HepG2 (cell line): Measurements from ENCODE around the gene CPNE1. TPM values are rescaled to one million over a fixed set of nuclear protein-coding genes. Genes with fewer than 3 reads are reported as not detected.
A peak's percentile ranks its signal among the peaks of the same experiment; 100 is the strongest.

Experiments used
- ATF3 ChIP-seq: sonication (generic); formaldehyde crosslinking; IDR thresholded peaks from 2 replicates; pipeline ENCODE4 v1.4.0; 2020; ENCODE audit warnings: missing genetic modification reagents
- EP300 ChIP-seq, 3 experiments: sonication (generic) in 1 of 3; formaldehyde crosslinking in 1 of 3; IDR thresholded peaks; 2 replicates each; pipeline versions ENCODE4 v1.5.1 to v1.6.1; 2011 to 2020; ENCODE audit warnings: low read depth in 2 of 3, low read length in 2 of 3, borderline replicate concordance in 1 of 3, improper control_type of control experiment in 1 of 3, mild to moderate bottlenecking in 1 of 3, missing genetic modification reagents in 1 of 3, moderate library complexity in 1 of 3
- FOXA3 ChIP-seq: IDR thresholded peaks from 2 replicates; pipeline ENCODE4 v1.6.1; 2016; ENCODE audit warnings: missing genetic modification reagents, missing compliant biosample characterization
- MAF1 ChIP-seq: sonication (generic); formaldehyde crosslinking; IDR thresholded peaks from 2 replicates; pipeline ENCODE4 v1.5.0; 2020; ENCODE audit warnings: missing genetic modification reagents, borderline replicate concordance
- MLXIP ChIP-seq: sonication (generic); formaldehyde crosslinking; IDR thresholded peaks from 2 replicates; pipeline ENCODE4 v1.9.0; 2021; ENCODE audit warnings: missing genetic modification reagents, borderline replicate concordance
- MXD1 ChIP-seq: sonication (generic); formaldehyde crosslinking; IDR thresholded peaks from 2 replicates; pipeline ENCODE4 v1.4.0; 2020; ENCODE audit warnings: mild to moderate bottlenecking, missing genetic modification reagents
- PCBP1 ChIP-seq: fragments of 200-400 bp; formaldehyde crosslinking; IDR thresholded peaks from 2 replicates; pipeline ENCODE4 v1.6.1; 2017; ENCODE audit warnings: mild to moderate bottlenecking, low read depth, low read length, borderline replicate concordance
- PHB2 ChIP-seq: fragments of 450-650 bp; IDR thresholded peaks from 2 replicates; pipeline ENCODE4 v1.6.1; 2018; ENCODE audit not compliant: partially characterized antibody
- RAD51 ChIP-seq: fragments of 450-650 bp; IDR thresholded peaks from 2 replicates; pipeline ENCODE4 v1.6.1; 2016; ENCODE audit warnings: borderline replicate concordance
- SKI ChIP-seq: fragments of 450-650 bp; IDR thresholded peaks from one replicate; pipeline ENCODE4 v1.6.1; 2018; ENCODE audit warnings: mild to moderate bottlenecking; ENCODE audit not compliant: partially characterized antibody
- SRSF4 ChIP-seq: fragments of 200-400 bp; formaldehyde crosslinking; IDR thresholded peaks from one replicate; pipeline ENCODE4 v1.6.1; 2018; ENCODE audit warnings: mild to moderate bottlenecking, low read depth, low read length, moderate library complexity; ENCODE audit not compliant: poor library complexity, severe bottlenecking
- SRSF9 ChIP-seq: fragments of 200-400 bp; formaldehyde crosslinking; IDR thresholded peaks from 2 replicates; pipeline ENCODE4 v1.6.1; 2018; ENCODE audit warnings: borderline replicate concordance, mild to moderate bottlenecking, low read depth, low read length; ENCODE audit not compliant: insufficient read depth, poor library complexity, severe bottlenecking
- THRA ChIP-seq: sonication (generic); formaldehyde crosslinking; IDR thresholded peaks from 2 replicates; pipeline ENCODE4 v1.4.0; 2020; ENCODE audit warnings: missing genetic modification reagents, borderline replicate concordance
- USF2 ChIP-seq, 2 experiments: sonication (generic) in 1 of 2; formaldehyde crosslinking in 1 of 2; IDR thresholded peaks; 2 replicates each; pipeline versions ENCODE4 v1.5.1 to v1.6.1; 2011 to 2020; ENCODE audit warnings: borderline replicate concordance in 1 of 2, low read depth in 1 of 2, low read length in 1 of 2, mild to moderate bottlenecking in 1 of 2, missing genetic modification reagents in 1 of 2, moderate library complexity in 1 of 2
- XRCC5 ChIP-seq: fragments of 200-400 bp; formaldehyde crosslinking; optimal IDR thresholded peaks from 2 replicates; pipeline ENCODE3; 2017; ENCODE audit warnings: mild to moderate bottlenecking, low read length
- ZBTB7B ChIP-seq: sonication (generic); formaldehyde crosslinking; IDR thresholded peaks from 2 replicates; pipeline ENCODE4 v1.4.0; 2020; ENCODE audit warnings: missing genetic modification reagents
- ZNF543 ChIP-seq: sonication (generic); formaldehyde crosslinking; IDR thresholded peaks from 2 replicates; pipeline ENCODE4 v1.4.0; 2020; ENCODE audit warnings: mild to moderate bottlenecking, missing genetic modification reagents
- ZNF569 ChIP-seq: sonication (generic); formaldehyde crosslinking; IDR thresholded peaks from 2 replicates; pipeline ENCODE4 v1.5.0; 2020; ENCODE audit warnings: mild to moderate bottlenecking, missing genetic modification reagents, moderate library complexity, borderline replicate concordance
- ZNF660 ChIP-seq: sonication (generic); formaldehyde crosslinking; IDR thresholded peaks from 2 replicates; pipeline ENCODE4 v1.5.1; 2020; ENCODE audit warnings: mild to moderate bottlenecking, low read depth, missing genetic modification reagents, borderline replicate concordance
- ZNF777 ChIP-seq: sonication (generic); formaldehyde crosslinking; IDR thresholded peaks from 2 replicates; pipeline ENCODE4 v1.4.0; 2020; ENCODE audit warnings: missing genetic modification reagents
- polyA plus RNA-seq, 8 experiments: library from polyadenylated mRNA; depleted of rRNA in 3 of 8; stranded (reverse) in 7 of 8; unstranded in 1 of 8; fragments of >200 nt; fragmentation: Illumina TruSeq in 4 of 8; extraction: Trizol in 4 of 8; gene quantifications; 2 replicates each; pipeline versions ENCODE4 v1.2.1 to v1.2.3, GENCODE V29; 2011 to 2016; ENCODE audit warnings: low read depth in 4 of 8, missing spikeins in 1 of 8, mixed read lengths in 1 of 8; ENCODE audit not compliant: insufficient read depth in 1 of 8
- total RNA-seq, 5 experiments: library from RNA; depleted of rRNA; stranded (reverse); fragments of >200 nt; fragmentation: Illumina TruSeq; extraction: Trizol; gene quantifications; 2 replicates each; pipeline ENCODE4 v1.2.3, GENCODE V29; 2016; ENCODE audit warnings: low read depth in 1 of 5

CPNE1 gene
- total and polyA plus RNA-seq, 2 of the 13 experiments (the other 11 are each of a cell fraction or from before 2014, with no cell fraction given), result 408 to 431 TPM

- TF ChIP-seq SRSF9 (no peak), ATF3 (CRISPR knock-in tag) (peak; percentile 73; the same call in 1 of the 2 replicates), SKI (peak; percentile 31), PHB2 (no peak), MLXIP (peak; percentile 88), EP300 (IDR thresholded peaks at IDR 0.05; ENCODE audit: low read depth in 2 of 2, low read length in 2 of 2) (peak in 1 of 2 experiments; percentile 15; a peak in 2 of 4 replicates), EP300 (CRISPR knock-in tag; IDR thresholded peaks at IDR 0.05; ENCODE audit: borderline replicate concordance) (peak; percentile 49), FOXA3 (CRISPR knock-in tag) (no peak), RAD51 (no peak), SRSF4 (no peak), USF2 (IDR thresholded peaks at IDR 0.05; ENCODE audit: low read depth, low read length) (no peak), USF2 (CRISPR knock-in tag; IDR thresholded peaks at IDR 0.05; ENCODE audit: borderline replicate concordance) (peak; percentile 80; the same call in 1 of the 2 replicates), ZBTB7B (CRISPR knock-in tag) (peak; percentile 81), THRA (CRISPR knock-in tag) (peak; percentile 80), XRCC5 (peak; percentile 79), ZNF777 (CRISPR knock-in tag) (peak; percentile 88), PCBP1 (no peak), MXD1 (peak; percentile 98), ZNF569 (CRISPR knock-in tag) (peak; percentile 92; the same call in 1 of the 2 replicates), ZNF660 (peak; percentile 70; the same call in 1 of the 2 replicates), ZNF543 (CRISPR knock-in tag) (peak; percentile 81; the same call in 1 of the 2 replicates), MAF1 (CRISPR knock-in tag) (peak; percentile 98)
Observed at GRCh38 chr20:35615667-35616464, 48.8 kb downstream of the CPNE1 start, which contains the start of gene SPAG4 (continued).
